C1 segment of cervical spinal cord (tissue), 14 donors: ENCODE data around the gene MAGOHB.
"Not testable (repeated sequence)": the region's sequence is repeated elsewhere in the genome, so short reads cannot be mapped to it uniquely, and the experiment has no call there.

Experiments
- DNase-seq, 14 donors: peaks; one replicate each; lab custom pipeline; 2025; lab: John Stamatoyannopoulos, UW

The MAGOHB gene

DNA sequence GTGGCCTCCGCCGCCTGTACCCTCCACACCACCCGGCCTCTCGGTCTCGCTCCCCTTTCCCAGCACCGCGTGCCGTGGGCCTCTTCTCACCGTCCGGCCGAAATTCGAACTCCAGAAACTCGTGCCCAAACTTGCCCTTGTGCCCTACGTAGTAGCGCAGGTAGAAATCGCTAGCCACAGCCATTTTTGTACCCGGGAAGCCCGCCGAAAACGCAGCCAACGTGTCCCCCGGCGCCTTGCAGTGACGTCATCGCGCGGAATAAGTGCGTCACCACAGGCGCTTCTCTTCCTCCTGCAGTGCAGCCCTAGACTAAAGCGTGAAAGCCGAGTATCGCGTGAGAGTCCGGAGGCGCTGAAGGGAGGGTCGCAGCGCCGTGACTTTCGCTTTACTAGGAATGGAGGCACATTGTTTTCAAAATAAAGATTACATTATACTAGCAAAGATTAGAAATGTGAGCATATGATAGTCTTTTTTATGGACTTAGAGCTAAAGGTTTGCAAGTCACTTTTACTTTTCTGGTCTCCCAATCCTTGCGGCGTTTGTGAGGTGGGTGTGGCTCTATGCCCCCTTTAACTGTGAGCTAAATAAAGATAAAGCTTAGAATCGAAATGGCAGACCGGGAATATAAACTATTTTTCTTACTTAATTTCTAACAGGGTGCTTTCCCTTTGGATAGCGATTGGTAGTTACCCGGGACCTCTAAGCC lies at the start of gene MAGOHB:
MAGOHB (minus strand) TSS at position 261 of the 707 bp plus-strand sequence; CDS start at position 184, 77 bp downstream.
- peak; percentile 44 to 92 (median 86) for DNase-seq

DNA sequence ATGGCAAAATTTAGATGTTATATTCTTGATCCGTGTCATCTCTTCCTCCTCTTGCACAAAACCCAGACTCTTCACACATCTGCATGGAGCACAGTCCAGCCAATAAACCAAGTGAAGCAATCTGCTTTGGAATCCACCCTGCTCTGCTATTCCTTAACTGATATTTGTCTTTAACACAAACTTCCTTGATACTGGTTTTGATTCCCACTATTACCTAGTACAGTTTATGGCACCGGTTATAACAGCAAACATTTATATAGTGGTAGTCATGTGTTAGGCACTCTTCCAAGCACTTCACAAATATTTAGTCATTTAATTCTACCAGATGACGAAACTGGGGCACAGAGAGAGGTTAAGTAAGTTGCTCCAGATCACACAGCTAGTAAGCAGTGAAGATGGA lies 47.9 kb upstream of the MAGOHB start:
- DNase-seq, result no peak

DNA sequence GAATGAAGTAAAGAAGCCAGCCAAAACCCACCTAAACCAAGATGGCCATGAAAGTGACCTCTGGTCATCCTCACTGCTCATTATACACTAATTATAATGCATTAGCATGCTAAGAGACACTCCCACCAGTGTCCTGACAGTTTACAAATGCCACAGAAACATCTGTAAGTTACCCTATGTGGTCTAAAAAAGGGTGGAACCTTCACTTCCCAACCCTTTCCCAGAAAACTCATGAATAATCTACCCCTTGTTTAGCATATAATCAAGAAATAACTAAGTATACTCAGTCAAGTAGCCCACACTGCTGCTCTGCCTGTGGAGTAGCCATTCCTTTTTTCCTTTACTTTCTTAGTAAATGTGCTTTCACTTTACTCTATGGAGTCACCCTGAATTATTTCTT lies 40.6 kb upstream of the MAGOHB start:
- DNase-seq, result no peak

DNA sequence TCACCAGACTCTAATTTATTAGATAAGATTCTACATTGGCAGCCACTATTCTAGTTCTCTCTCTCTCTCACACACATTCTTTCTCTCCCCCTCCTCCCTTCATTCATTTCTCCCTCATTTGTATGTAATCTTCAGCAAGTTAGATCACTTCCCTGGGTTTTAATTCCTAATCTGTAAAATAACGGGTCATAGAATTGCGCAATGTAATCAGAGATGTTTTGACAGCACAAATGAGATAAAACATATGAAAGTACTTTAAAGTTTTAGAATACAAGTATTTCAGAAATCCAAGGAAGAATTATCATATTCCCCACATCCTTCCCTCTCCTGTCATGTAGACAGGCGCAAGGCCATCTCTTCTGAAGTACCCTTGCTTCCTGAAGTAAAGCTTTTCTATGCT lies 38.8 kb upstream of the MAGOHB start:
- no peak for DNase-seq

DNA sequence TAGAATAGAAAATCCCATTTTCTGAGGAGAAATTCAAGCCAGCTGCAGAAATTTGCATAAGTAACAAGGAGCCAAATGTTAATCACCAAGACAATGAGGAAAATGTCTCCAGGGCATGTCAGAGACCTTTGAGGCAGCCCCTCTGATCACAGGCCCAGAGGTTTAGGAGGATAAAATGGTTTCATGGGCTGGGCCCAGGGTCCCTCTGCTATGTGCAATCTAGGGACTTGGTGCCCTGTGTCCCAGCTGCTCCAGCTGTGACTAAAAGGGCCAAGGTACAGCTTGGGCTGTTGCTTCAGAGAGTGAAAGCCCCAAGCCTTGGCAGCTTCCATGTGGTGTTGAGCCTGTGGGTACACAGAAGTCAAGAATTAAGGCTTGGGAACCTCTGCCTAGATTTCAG lies 33.2 kb upstream of the MAGOHB start:
- DNase-seq, result not testable (repeated sequence)

DNA sequence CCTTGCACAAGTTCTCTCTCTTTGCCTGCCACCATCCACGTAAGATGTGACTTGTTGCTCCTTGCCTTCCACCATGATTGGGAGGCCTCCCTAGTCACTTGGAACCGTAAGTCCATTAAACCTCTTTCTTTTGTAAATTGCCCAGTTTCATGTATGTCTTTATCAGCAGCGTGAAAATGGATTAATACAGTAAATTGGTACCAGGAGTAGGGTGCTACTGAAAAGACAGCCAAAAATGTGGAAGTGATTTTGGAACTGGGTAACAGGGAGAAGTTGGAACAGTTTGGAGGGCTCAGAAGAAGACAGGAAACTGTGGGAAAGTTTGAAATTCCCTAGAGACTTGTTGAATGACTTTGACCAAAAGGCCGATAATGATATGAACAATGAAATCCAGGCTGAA lies 32.5 kb upstream of the MAGOHB start:
- no peak for DNase-seq

DNA sequence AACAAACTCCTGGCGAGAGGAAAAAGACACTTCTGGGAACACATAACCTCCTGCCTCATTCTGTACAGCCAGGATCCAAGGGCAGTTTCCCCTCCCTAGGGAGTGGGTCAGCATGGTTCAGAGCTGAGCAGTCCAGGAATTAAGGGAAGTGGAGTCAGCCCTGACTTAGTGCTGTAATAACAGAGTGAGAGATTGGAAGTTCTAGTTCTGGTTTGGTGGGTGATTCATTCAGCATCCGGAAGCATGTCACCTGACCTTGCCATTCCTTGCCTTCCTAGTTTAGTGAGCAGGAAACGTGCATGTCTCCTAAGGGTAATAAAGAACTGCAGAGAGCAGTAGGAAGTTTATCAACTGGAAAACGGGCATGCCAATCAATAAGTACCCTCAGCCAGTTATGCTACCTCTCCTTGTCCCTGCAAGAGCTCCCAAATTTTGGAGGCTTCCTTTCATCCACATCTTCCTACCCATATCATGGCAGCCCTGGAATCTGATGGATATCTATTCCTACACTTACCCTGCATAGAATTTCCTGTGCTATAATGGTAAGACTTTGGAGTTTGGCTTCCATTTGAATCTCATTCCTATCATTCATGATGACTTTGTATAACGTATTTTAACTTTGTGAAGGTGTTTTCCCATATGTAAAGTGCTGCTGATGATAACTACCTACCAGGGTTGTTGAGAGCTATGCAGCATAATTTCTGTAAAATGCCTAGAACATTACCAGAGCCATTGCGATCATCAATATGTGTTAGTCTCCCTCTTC lies 28.5 kb upstream of the MAGOHB start:
- DNase-seq, result no peak

DNA sequence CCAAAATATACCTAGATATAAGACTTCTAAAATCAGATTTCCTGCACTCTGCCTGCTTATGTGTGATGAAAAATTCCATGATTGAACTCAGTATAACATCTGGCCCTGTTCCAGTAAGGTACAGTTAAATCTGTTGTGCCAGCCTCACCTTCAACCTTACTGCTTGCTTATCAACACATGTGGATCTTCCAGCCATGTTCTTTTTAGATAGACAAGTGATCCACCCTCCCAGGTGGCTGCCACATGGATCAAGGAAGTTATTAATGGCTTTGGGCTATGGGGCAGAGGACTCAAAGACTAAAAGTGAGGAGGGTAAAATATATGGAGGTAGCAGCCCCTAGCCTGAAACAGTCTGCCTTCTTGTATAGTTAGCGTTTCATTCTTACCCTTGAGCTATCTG lies 25.3 kb upstream of the MAGOHB start:
- no peak for DNase-seq

DNA sequence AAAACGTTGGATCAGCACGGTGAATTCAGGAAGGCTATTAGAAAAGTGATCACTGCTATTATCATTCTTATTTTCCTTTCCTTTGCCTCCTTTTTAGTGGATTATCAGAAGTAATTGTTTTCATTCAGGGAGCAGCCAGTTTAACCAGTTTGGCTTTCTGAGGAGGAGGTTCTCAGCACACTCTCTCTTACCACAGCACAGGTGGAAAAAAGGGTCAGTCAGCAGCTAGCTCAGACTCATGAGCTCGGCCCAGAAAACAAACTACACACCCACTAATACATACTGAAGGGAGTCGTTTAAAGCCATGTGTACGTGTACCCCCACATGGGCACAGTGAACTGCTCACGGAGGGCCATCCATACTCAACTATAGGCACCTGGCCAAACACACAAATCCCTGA lies 23.2 kb upstream of the MAGOHB start:
- DNase-seq, result no peak

DNA sequence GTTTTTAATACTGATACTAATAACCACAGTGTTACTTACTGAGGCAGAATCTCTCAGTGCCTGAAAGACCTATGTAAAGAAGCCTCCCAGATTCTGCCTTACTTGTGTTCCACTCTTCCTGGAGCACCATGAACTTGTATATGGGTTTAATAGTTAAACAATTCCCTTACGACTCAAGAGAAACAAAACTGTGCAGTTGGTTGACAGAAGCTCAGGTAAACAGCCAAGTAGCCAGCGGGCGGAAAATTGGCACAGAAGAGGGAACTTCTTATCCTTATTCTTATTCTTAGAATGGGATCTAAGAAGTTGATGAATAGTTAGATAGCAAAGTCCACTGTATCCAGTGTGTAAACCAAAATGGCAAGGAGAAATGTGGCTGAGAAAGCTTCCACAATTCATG lies 22.7 kb upstream of the MAGOHB start:
- no peak for DNase-seq

DNA sequence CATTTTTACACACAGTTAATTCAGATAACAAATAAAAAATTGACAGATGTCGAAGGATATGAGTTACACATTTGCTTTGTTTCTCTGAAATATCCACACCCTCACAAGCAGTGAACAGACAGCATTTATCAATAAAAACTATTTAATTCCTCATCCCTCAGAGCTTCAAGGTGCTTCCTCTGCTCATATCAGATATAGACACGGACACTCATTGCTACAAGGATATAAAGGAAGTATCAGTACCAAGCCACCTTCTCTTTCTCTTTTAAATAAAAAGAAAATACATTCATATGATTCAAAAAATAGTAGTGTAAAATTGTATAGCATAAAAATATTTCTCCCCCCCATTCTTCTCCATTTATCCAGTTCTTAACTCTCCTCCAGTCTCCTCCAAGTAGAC lies 21.9 kb upstream of the MAGOHB start:
- no peak for DNase-seq

DNA sequence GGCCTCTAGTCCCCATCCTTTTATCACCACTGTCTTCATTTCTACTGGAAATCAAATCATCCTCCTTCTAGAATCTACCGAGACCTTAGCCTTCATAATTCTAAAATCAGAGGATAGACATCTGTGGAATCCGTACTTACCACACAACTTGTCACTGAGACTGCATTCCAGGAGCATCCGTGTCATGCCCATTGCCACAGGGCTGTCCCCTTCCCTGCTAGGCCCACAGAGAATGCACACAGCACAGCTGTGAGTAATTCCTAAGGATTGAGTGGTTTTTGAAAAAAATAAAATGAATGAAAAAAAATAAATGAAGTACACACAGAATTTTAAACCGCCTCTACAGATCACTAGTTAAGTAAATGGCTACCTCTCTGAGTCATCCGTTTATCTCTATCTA lies 21.0 kb upstream of the MAGOHB start:
- DNase-seq, result no peak

DNA sequence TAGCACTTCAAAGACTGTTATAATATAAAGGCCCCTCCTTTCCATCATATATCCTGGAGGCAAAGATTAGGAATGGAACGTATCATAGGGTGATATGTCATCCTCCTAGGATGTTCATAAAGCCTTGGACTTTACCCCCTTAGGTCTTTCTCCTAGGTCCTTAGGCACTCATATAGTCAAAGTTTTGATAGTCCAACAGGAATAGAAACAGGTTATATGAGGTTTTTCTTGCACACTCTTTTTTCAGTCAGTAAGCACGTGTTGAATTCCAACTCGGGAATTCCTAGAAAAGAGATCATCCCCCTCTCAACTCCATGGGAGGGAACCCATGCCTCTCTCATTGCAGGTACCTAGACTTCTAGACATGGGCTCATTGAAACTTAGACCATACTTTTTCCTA lies 20.1 kb upstream of the MAGOHB start:
- no peak for DNase-seq

DNA sequence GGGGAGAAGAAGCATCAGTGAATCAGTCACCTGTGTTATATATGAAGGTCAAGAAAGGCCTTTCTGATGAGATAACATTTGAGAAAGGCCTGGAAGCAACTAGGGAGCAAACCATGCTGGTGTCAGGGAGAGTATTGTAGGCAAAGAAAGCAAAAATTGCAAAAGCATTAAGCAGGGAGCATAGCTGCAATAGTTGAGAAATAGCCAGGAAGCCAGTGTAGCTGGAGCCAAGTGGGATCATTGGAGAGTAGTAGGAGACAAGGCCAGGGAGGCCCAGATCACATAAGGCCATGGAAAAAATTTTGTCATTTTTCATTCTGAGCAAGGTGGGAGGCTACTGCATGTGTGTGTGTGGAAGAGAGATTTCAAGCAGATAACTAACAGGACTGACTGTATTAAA lies 18.8 kb upstream of the MAGOHB start:
- no peak for DNase-seq

DNA sequence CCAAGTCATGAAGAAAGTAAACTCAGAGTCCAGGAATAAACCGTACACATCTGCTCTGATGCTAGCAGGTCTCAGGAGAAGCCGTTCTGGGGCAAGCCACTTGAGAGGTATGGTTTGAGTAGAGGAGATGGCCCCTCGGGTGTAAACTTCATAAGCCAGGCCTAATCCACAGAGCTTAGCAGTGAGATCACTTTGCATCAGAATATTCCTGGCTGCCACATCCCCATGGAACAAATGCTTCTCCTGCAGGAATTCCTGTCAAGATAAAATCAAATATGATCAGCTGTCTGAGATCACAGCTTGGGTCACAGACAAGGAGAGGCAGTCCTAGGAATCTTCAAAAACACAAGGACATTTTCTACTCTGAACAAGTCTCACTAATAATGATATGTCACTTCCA lies 11.2 kb upstream of the MAGOHB start:
- DNase-seq, result no peak

DNA sequence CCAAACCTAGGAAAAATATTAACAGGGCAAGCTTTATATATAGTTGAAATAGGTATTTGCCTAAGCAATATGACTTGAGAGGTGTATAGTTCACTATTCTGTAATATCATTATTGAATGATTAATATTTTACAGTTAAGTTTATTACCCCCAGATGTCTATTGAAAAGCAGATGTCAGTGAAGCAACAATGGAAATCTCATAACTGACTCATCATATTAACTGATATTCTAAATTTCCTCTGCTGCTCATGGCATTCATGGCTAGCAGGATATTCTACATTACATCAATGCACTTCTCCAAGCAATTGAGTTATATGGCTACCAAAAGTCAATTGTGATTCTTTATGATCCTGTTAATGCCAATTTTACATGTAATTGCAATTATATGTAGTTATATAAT lies 9.7 kb upstream of the MAGOHB start:
- DNase-seq, result no peak

DNA sequence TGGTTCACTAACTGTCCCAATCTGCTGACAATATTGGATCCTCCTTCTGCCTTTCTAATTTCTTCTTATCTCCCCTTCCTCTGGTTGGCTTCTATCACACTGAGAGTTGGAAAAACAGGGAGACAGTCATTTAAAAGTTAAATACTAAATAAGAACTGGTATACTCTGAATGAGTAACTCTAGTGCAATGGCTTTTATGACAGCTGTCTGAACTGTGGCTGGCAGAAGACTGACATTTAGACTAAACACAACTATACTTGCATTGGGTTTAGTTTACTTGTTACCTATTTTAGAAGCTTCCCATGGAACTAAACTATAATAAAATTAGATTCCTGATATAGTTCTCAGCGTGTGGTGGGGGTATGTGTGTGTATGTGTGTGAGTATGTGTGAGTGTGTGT lies 7.9 kb upstream of the MAGOHB start:
- no peak for DNase-seq

DNA sequence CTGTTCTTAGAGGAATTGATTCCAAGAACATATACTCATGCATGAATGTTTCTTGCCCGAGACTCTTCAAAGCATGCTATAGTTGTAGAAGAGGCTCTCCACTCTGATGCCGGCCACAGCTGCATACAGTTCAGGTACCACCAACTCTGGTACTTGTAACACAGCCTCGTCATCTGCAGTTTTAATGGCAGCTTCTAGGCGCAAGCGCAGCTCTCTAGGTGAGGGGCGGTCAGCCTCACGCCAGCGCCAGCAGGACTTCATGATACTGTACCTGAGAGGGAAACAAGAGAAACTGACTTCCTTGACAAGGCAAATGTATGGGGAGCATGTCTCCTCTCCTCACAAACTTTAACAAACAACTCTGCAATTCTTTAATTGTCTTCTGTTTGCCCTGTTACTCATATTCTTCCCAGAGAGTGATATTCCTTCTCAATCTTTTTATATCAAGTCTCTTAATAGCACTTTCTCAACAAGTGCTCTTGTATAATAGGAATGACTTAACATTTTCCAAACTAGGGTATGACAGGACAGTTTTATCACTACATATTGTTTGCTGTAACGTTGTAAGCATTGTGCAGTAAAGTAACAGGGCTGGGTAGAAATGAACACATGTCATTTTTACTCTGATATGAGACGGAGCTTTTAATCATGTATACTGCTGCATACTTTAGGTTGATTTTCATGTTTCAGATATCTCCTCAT lies 6.8 kb upstream of the MAGOHB start:
- DNase-seq, result no peak

DNA sequence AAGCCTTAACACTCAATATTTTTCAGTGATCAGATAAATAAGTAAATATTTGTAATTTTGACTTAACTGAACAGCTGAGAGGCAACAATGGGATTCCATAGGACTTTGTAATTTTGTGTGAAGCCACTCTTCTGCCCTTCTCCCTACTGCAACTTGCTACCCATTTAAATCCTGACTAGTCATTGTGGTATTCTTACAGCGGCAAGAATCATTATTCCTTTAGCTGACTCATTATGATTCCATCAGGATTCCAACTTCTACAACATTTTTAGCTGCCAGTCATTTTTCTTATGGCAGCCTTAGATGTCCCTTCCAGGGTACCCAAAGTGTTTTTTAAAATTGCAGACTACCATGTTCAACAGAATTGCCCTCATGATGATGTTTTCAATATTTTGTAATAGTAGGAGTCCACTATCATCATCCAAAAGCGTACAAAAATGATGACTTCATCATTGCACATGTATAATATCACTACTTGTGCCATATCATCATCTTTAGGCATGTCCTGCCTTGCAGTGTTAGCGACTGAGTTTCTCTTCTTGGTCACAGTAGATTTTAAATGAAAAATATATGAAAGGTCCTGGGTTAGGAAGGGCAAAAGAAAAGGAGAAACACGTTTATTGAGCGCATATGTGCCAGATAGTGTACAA lies 5.1 kb upstream of the MAGOHB start:
- no peak for DNase-seq

DNA sequence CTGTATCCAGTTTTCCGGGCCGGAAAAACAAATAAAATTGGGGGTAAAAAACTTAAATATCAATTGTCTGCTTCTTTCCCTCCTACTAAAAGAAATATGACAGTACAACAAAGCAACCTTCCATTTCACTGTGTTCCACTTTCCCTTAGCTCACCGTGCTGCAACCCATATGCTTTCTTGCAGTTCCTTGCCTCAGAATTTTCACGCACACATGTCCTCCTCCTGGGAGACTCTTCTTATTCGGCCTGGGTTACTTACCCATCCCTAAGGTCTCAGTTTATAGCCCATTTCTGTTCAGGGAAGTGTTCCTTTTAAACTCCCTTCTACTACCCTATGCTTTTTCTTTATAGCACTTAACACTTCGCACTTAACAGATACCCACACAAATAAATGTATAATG lies 4.5 kb upstream of the MAGOHB start:
- DNase-seq, result no peak

DNA sequence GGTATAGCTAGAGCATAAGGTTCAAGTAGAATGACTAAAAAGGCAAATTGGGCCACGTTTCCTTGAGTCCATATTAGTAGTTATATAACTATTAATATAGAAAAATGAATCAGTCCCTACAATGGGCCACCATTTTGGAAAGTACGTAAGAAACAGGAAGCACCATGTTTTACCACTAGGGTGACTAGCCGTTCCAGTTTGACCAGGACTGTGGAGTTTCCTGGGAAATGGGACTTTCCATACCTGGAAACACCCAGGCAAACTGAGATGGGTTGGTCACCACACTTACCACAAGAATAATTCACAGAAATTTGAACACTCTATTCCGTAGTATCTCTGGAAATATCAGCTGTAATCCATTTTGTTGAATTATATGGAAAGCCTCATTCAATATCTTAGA lies 2.1 kb upstream of the MAGOHB start:
- DNase-seq, result no peak

DNA sequence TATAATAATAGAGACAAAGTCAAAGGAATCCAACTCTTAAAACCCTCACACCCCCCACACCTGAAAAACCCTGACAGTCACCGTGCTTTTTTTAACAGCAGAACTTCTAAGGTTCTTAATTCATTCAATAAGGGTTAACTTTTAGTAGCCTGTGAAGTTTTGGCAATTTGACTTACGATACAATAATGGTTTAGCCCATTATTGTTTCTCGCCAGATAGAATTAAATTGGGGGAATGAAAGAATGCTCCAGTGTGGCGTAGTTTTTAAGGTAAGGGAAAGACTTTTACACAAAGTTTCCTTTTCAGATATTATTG lies 604 bp upstream of the MAGOHB start:
- no peak for DNase-seq

DNA sequence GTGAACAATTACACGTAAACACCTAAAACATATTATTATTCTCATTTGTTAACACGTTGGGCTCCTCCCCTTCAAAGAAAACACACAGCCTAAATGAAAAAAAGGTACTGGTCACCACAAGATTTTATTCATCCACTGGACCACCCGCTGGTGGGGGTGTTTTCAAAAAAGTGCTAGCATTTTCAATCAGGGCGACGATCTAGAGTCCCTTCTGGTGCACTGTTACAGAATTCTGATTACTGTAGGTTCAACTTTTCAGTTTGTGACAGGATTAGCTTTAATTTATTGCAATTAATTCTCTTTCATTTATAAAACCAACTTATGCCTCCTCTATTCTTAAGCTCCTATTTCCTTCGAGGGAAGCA lies 443 bp downstream of the MAGOHB start:
- peak in 3 of 14 donors; percentile 16 to 49 (median 27) for DNase-seq
